ENCODE results near the gene OR8K5. TPM values are rescaled to one million over a fixed set of nuclear protein-coding genes. Genes with fewer than 3 reads are reported as not detected.
"Not testable (repeated sequence)": the region's sequence is repeated elsewhere in the genome, so short reads cannot be mapped to it uniquely, and the experiment has no call there.

OR8K5 gene
- not detected for total RNA-seq

- no peak for ATAC-seq (replicated peaks)
- Mint-ChIP-seq H3K36me3 (ENCODE audit: low read depth) (no peaks in the 10 kb centered on the region), H3K4me3 (no peak within 1 kb of the TSS), H3K27me3 (no peaks in the 10 kb centered on the region), H3K27ac (no peak within 1 kb of the TSS), H3K9me3 (peaks cover 23% of the 10 kb centered on the region), H3K4me1 (no peaks in the 10 kb centered on the region)
Observed at GRCh38 chr11:56160217-56160616, at the start of gene OR8K5. Gene OR8K5, minus strand, starts transcription at chr11:56160317. Its CDS starts 0 bp downstream, at chr11:56160317.

GRCh38 chr11:56207790-56208189, 47.7 kb upstream of the OR8K5 start:
- no peak for ATAC-seq (replicated peaks)
- Mint-ChIP-seq H3K27me3 (no peaks in the 10 kb centered on the region), H3K9me3 (peaks cover 12% of the 10 kb centered on the region), H3K27ac (no peak overlapping the region), H3K4me3 (no peak overlapping the region), H3K36me3 (ENCODE audit: low read depth) (no peaks in the 10 kb centered on the region), H3K4me1 (no peaks in the 10 kb centered on the region)

GRCh38 chr11:56197367-56197766, 37.2 kb upstream of the OR8K5 start:
- no peaks in the 10 kb centered on the region for H3K36me3 Mint-ChIP-seq (ENCODE audit: low read depth)
- H3K27me3 Mint-ChIP-seq = no peaks in the 10 kb centered on the region
- H3K27ac Mint-ChIP-seq = no peak overlapping the region
- no peaks in the 10 kb centered on the region for H3K4me1 Mint-ChIP-seq
- peaks cover 19% of the 10 kb centered on the region for H3K9me3 Mint-ChIP-seq
- no peak for ATAC-seq (replicated peaks)
- no peak overlapping the region for H3K4me3 Mint-ChIP-seq

- no peaks in the 10 kb centered on the region for H3K4me1 Mint-ChIP-seq
- no peak overlapping the region for H3K27ac Mint-ChIP-seq
- H3K36me3 Mint-ChIP-seq (ENCODE audit: low read depth) = no peaks in the 10 kb centered on the region
- H3K4me3 Mint-ChIP-seq = no peak overlapping the region
- no peaks in the 10 kb centered on the region for H3K27me3 Mint-ChIP-seq
- peaks cover 20% of the 10 kb centered on the region for H3K9me3 Mint-ChIP-seq
- ATAC-seq (replicated peaks) = no peak
Observed at GRCh38 chr11:56196705-56197104, 36.6 kb upstream of the OR8K5 start.

- peaks cover 23% of the 10 kb centered on the region for H3K9me3 Mint-ChIP-seq
- H3K27me3 Mint-ChIP-seq = no peaks in the 10 kb centered on the region
- no peaks in the 10 kb centered on the region for H3K36me3 Mint-ChIP-seq (ENCODE audit: low read depth)
- no peaks in the 10 kb centered on the region for H3K4me1 Mint-ChIP-seq
- H3K4me3 Mint-ChIP-seq = no peak overlapping the region
- no peak for ATAC-seq (replicated peaks)
- no peak overlapping the region for H3K27ac Mint-ChIP-seq
Observed at GRCh38 chr11:56188602-56189001, 28.5 kb upstream of the OR8K5 start.

GRCh38 chr11:56183459-56183858, 23.3 kb upstream of the OR8K5 start:
- Mint-ChIP-seq H3K27me3 (no peaks in the 10 kb centered on the region), H3K4me1 (no peaks in the 10 kb centered on the region), H3K4me3 (no peak overlapping the region), H3K36me3 (ENCODE audit: low read depth) (no peaks in the 10 kb centered on the region), H3K9me3 (peaks cover 26% of the 10 kb centered on the region), H3K27ac (no peak overlapping the region)
- no peak for ATAC-seq (replicated peaks)

GRCh38 chr11:56176318-56176717, 16.2 kb upstream of the OR8K5 start, which contains the start of gene OR5J2:
Gene OR5J2, plus strand, starts transcription at chr11:56176618. Its CDS starts 0 bp downstream, at chr11:56176618.
- peaks cover 9% of the 10 kb centered on the region for H3K9me3 Mint-ChIP-seq
- H3K27ac Mint-ChIP-seq = no peak within 1 kb of the TSS
- no peaks in the 10 kb centered on the region for H3K27me3 Mint-ChIP-seq
- no peak for ATAC-seq (replicated peaks)
- H3K4me3 Mint-ChIP-seq = no peak within 1 kb of the TSS
- H3K36me3 Mint-ChIP-seq (ENCODE audit: low read depth) = no peaks in the 10 kb centered on the region
- no peaks in the 10 kb centered on the region for H3K4me1 Mint-ChIP-seq

- Mint-ChIP-seq H3K9me3 (peaks cover 14% of the 10 kb centered on the region), H3K36me3 (ENCODE audit: low read depth) (no peaks in the 10 kb centered on the region), H3K27me3 (no peaks in the 10 kb centered on the region), H3K27ac (no peak overlapping the region), H3K4me1 (no peaks in the 10 kb centered on the region), H3K4me3 (no peak overlapping the region)
- ATAC-seq (replicated peaks) = no peak
Observed at GRCh38 chr11:56172256-56172830, 12.2 kb upstream of the OR8K5 start.

GRCh38 chr11:56163804-56164203, 3.7 kb upstream of the OR8K5 start:
- Mint-ChIP-seq H3K4me1 (no peaks in the 10 kb centered on the region), H3K27me3 (no peaks in the 10 kb centered on the region), H3K4me3 (no peak overlapping the region), H3K27ac (no peak overlapping the region), H3K9me3 (peaks cover 20% of the 10 kb centered on the region), H3K36me3 (ENCODE audit: low read depth) (no peaks in the 10 kb centered on the region)
- ATAC-seq (replicated peaks) = no peak

- no peak for ATAC-seq (replicated peaks)
- no peaks in the 10 kb centered on the region for H3K27me3 Mint-ChIP-seq
- H3K4me1 Mint-ChIP-seq = no peaks in the 10 kb centered on the region
- no peak overlapping the region for H3K27ac Mint-ChIP-seq
- H3K9me3 Mint-ChIP-seq = peaks cover 31% of the 10 kb centered on the region
- no peaks in the 10 kb centered on the region for H3K36me3 Mint-ChIP-seq (ENCODE audit: low read depth)
- H3K4me3 Mint-ChIP-seq = no peak overlapping the region
Observed at GRCh38 chr11:56152333-56152732, 7.8 kb downstream of the OR8K5 start.

- Mint-ChIP-seq H3K4me3 (no peak overlapping the region), H3K27ac (no peak overlapping the region), H3K4me1 (no peaks in the 10 kb centered on the region), H3K27me3 (no peaks in the 10 kb centered on the region), H3K9me3 (peaks cover 26% of the 10 kb centered on the region), H3K36me3 (ENCODE audit: low read depth) (no peaks in the 10 kb centered on the region)
- no peak for ATAC-seq (replicated peaks)
Observed at GRCh38 chr11:56151376-56151775, 8.7 kb downstream of the OR8K5 start.

GRCh38 chr11:56143681-56144080, 16.4 kb downstream of the OR8K5 start:
- not testable (repeated sequence) for H3K27me3 Mint-ChIP-seq; ATAC-seq (replicated peaks); H3K27ac Mint-ChIP-seq; H3K4me3 Mint-ChIP-seq; H3K9me3 Mint-ChIP-seq; H3K36me3 Mint-ChIP-seq (ENCODE audit: low read depth); H3K4me1 Mint-ChIP-seq

- no peaks in the 10 kb centered on the region for H3K36me3 Mint-ChIP-seq (ENCODE audit: low read depth)
- no peaks in the 10 kb centered on the region for H3K4me1 Mint-ChIP-seq
- peaks cover 10% of the 10 kb centered on the region for H3K9me3 Mint-ChIP-seq
- no peaks in the 10 kb centered on the region for H3K27me3 Mint-ChIP-seq
- no peak for ATAC-seq (replicated peaks)
- no peak within 1 kb of the TSS for H3K27ac Mint-ChIP-seq
- H3K4me3 Mint-ChIP-seq = no peak within 1 kb of the TSS
Observed at GRCh38 chr11:56140151-56140661, 19.9 kb downstream of the OR8K5 start, which contains the start of gene OR8J3. Gene OR8J3, minus strand, starts transcription at chr11:56140201. Its CDS starts 2,483 bp downstream, at chr11:56137718.

GRCh38 chr11:56122073-56122472, 38.0 kb downstream of the OR8K5 start, which contains the start of gene OR8H3:
Gene OR8H3, plus strand, starts transcription at chr11:56122373. Its CDS starts 0 bp downstream, at chr11:56122373.
- H3K36me3 Mint-ChIP-seq (ENCODE audit: low read depth) = no peaks in the 10 kb centered on the region
- peaks cover 8% of the 10 kb centered on the region for H3K9me3 Mint-ChIP-seq
- no peaks in the 10 kb centered on the region for H3K4me1 Mint-ChIP-seq
- H3K4me3 Mint-ChIP-seq = no peak within 1 kb of the TSS
- no peak for ATAC-seq (replicated peaks)
- H3K27me3 Mint-ChIP-seq = no peaks in the 10 kb centered on the region
- no peak within 1 kb of the TSS for H3K27ac Mint-ChIP-seq
